ENCODE measurements around the gene MAD1L1. TPM values are rescaled to one million over a fixed set of nuclear protein-coding genes. Genes with fewer than 3 reads are reported as not detected.
A peak's percentile ranks its signal among the peaks of the same experiment; 100 is the strongest.

MAD1L1 gene
- total and polyA plus RNA-seq, 10 donors: 47.3 to 118 (median 68.2) TPM

DNA sequence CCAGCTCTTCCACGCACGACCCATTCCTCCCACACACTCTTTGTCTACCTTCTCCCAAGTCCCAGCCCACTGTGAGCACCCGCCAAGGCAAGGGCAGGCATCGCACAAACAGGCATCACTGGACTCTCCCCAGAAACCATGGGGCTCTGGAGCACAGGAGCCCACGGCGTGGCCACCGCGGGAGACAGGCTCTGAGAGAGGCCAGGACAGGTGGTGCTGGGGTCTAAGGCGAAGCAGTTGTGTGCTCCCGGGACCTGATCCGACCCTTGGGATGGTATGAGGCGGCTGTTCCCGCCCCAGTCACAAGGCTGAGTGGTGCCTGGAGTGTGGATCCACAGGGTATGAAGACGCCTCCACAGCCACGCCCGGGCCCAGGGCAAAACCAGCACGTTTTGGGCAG, 156.9 kb downstream of the MAD1L1 start:
- DNase-seq: no peak
- Histone ChIP-seq H3K27ac (no peak overlapping the region), H3K9me3 (no peaks in the 10 kb centered on the region), H3K27me3 (replicated peaks in 1 of 7) (no peaks in the 10 kb centered on the region), H3K4me3 (no peak overlapping the region), H3K4me1 (peaks cover 0 to 51% (median 12%) of the 10 kb centered on the region in 6 donors), H3K36me3 (peaks cover 0 to 43% (median 2%) of the 10 kb centered on the region in 6 donors)
- intact Hi-C loops (cut with DNase I; ENCODE audit: low total_unique reads): no loop called here
- 93 to 96% (median 95%) methylated on average over 11 to 17 of the region's 17 CpGs for WGBS, 5 donors
- TF ChIP-seq POLR2AphosphoS5 (IDR thresholded peaks at IDR 0.05): no peak
- TF ChIP-seq POLR2A (IDR thresholded peaks at IDR 0.05): no peak
- TF ChIP-seq, protein P1, sequence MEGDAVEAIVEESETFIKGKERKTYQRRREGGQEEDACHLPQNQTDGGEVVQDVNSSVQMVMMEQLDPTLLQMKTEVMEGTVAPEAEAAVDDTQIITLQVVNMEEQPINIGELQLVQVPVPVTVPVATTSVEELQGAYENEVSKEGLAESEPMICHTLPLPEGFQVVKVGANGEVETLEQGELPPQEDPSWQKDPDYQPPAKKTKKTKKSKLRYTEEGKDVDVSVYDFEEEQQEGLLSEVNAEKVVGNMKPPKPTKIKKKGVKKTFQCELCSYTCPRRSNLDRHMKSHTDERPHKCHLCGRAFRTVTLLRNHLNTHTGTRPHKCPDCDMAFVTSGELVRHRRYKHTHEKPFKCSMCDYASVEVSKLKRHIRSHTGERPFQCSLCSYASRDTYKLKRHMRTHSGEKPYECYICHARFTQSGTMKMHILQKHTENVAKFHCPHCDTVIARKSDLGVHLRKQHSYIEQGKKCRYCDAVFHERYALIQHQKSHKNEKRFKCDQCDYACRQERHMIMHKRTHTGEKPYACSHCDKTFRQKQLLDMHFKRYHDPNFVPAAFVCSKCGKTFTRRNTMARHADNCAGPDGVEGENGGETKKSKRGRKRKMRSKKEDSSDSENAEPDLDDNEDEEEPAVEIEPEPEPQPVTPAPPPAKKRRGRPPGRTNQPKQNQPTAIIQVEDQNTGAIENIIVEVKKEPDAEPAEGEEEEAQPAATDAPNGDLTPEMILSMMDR (IDR thresholded peaks at IDR 0.05 in 8 of 11, conservative IDR thresholded peaks at IDR 0.05 in 3 of 11): no peak

- 29 to 59% (median 48%) methylated on average over 11 to 17 of the region's 17 CpGs for WGBS, 5 donors
- peaks cover 0 to 43% (median 2%) of the 10 kb centered on the region in 6 donors for H3K36me3 ChIP-seq
These were observed 158.1 kb downstream of the MAD1L1 start for GRCh38 chr7:2074691-2075090.

GRCh38 chr7:2072798-2073197, 159.9 kb downstream of the MAD1L1 start:
- peaks cover 0 to 39% (median 7%) of the 10 kb centered on the region in 6 donors for H3K4me1 ChIP-seq
- DNase-seq: no peak
- 73 to 87% (median 83%) methylated on average over 11 to 13 of the region's 13 CpGs for WGBS, 5 donors
- intact Hi-C loops (cut with DNase I; ENCODE audit: low total_unique reads): no loop called here
- H3K36me3 ChIP-seq: peaks cover 0 to 46% (median 12%) of the 10 kb centered on the region in 6 donors
- no peaks in the 10 kb centered on the region for H3K9me3 ChIP-seq
- no peak overlapping the region for H3K27ac ChIP-seq
- TF ChIP-seq POLR2A (IDR thresholded peaks at IDR 0.05) (no peak), POLR2AphosphoS5 (IDR thresholded peaks at IDR 0.05) (no peak)
- TF ChIP-seq, protein P1 (IDR thresholded peaks at IDR 0.05 in 8 of 11, conservative IDR thresholded peaks at IDR 0.05 in 3 of 11): no peak
- no peak overlapping the region for H3K4me3 ChIP-seq
- no peaks in the 10 kb centered on the region for H3K27me3 ChIP-seq (replicated peaks in 1 of 7)

More at GRCh38 chr7:2074691-2075090, 158.1 kb downstream of the MAD1L1 start:
- TF ChIP-seq POLR2AphosphoS5 (IDR thresholded peaks at IDR 0.05) (no peak), POLR2A (IDR thresholded peaks at IDR 0.05) (no peak)
- TF ChIP-seq, protein P1 (IDR thresholded peaks at IDR 0.05 in 8 of 11, conservative IDR thresholded peaks at IDR 0.05 in 3 of 11): no peak
- DNase-seq: no peak
- Histone ChIP-seq H3K4me3 (no peak overlapping the region), H3K27ac (no peak overlapping the region), H3K27me3 (replicated peaks in 1 of 7) (no peaks in the 10 kb centered on the region), H3K9me3 (no peaks in the 10 kb centered on the region), H3K4me1 (peaks cover 0 to 45% (median 8%) of the 10 kb centered on the region in 6 donors)
- intact Hi-C loops (cut with DNase I; ENCODE audit: low total_unique reads): no loop called here

GRCh38 chr7:2072042-2072441, 160.7 kb downstream of the MAD1L1 start:
- TF ChIP-seq POLR2A (IDR thresholded peaks at IDR 0.05) (no peak), POLR2AphosphoS5 (IDR thresholded peaks at IDR 0.05) (peak in 1 of 3 donors; percentile 22)
- intact Hi-C loops (cut with DNase I; ENCODE audit: low total_unique reads): no loop called here
- Histone ChIP-seq H3K9me3 (no peaks in the 10 kb centered on the region), H3K27me3 (replicated peaks in 1 of 7) (no peaks in the 10 kb centered on the region), H3K27ac (no peak overlapping the region), H3K36me3 (peaks cover 0 to 46% (median 16%) of the 10 kb centered on the region in 6 donors), H3K4me3 (no peak overlapping the region), H3K4me1 (peaks cover 0 to 40% (median 7%) of the 10 kb centered on the region in 6 donors)
- 62 to 80% (median 66%) methylated on average over 8 to 12 of the region's 12 CpGs for WGBS, 5 donors
- DNase-seq: no peak
